Neuronal stem cell (in vitro differentiated cells): ENCODE measurements around the gene USP6.
"Not testable (repeated sequence)": the region's sequence is repeated elsewhere in the genome, so short reads cannot be mapped to it uniquely, and the experiment has no call there.

Source experiments
- DNase-seq: peaks from one replicate; pipeline ENCODE4 v3.0.0-alpha.2; 2013; ENCODE audit warnings: low spot score
- H2AFZ ChIP-seq: one replicate; pipeline ENCODE4 v1.6.1; 2013; ENCODE audit warnings: mild to moderate bottlenecking, low read length, inconsistent platforms
- H2AK5ac ChIP-seq: 2 replicates; pipeline ENCODE4 v1.6.1; 2013; ENCODE audit warnings: low read depth, mild to moderate bottlenecking, inconsistent platforms, low read length, moderate library complexity, mixed read lengths
- H2BK120ac ChIP-seq: 2 replicates; pipeline ENCODE4 v1.6.1; 2013; ENCODE audit warnings: low read depth, mild to moderate bottlenecking, inconsistent platforms, low read length, moderate library complexity, mixed read lengths
- H2BK12ac ChIP-seq: one replicate; pipeline ENCODE4 v1.6.1; 2013; ENCODE audit warnings: low read length, inconsistent platforms
- H2BK15ac ChIP-seq: 2 replicates; pipeline ENCODE4 v1.6.1; 2013; ENCODE audit warnings: mild to moderate bottlenecking, low read length, inconsistent platforms, mixed read lengths
- H2BK5ac ChIP-seq: one replicate; pipeline ENCODE4 v1.6.1; 2013; ENCODE audit warnings: inconsistent platforms, mild to moderate bottlenecking, low read length, moderate library complexity
- H3K14ac ChIP-seq: one replicate; pipeline ENCODE4 v1.6.1; 2013; ENCODE audit warnings: low read length, inconsistent platforms
- H3K18ac ChIP-seq: 2 replicates; pipeline ENCODE4 v1.6.1; 2013; ENCODE audit warnings: low read length, inconsistent platforms
- H3K23ac ChIP-seq: 2 replicates; pipeline ENCODE4 v1.6.1; 2013; ENCODE audit warnings: low read depth, mild to moderate bottlenecking, mixed read lengths, low read length, inconsistent platforms; ENCODE audit not compliant: poor library complexity
- H3K27ac ChIP-seq: replicated peaks from 3 replicates; pipeline ENCODE4 v1.5.1; 2013; ENCODE audit warnings: low read length, inconsistent platforms
- H3K27me3 ChIP-seq, 3 experiments: 2 replicates each; pipeline ENCODE4 v1.6.1; 2013; ENCODE audit warnings: low read length in 3 of 3, mild to moderate bottlenecking in 2 of 3, inconsistent platforms in 1 of 3, low read depth in 1 of 3, mixed read lengths in 1 of 3, moderate library complexity in 1 of 3; ENCODE audit not compliant: control insufficient read depth in 3 of 3, insufficient read depth in 3 of 3
- H3K36me3 ChIP-seq, 2 donors: replicated peaks in 1 of 2; 2 replicates each; pipeline ENCODE4 v1.6.1; 2013; ENCODE audit warnings: low read length in 2 of 2; ENCODE audit not compliant: control insufficient read depth in 2 of 2, insufficient read depth in 2 of 2
- H3K4ac ChIP-seq: 2 replicates; pipeline ENCODE4 v1.6.1; 2013; ENCODE audit warnings: inconsistent platforms, mild to moderate bottlenecking, low read length, moderate library complexity
- H3K4me1 ChIP-seq, 2 donors: 1 replicate in 1 of 2; 2 replicates in 1 of 2; pipeline ENCODE4 v1.6.1; 2013; ENCODE audit warnings: low read length in 2 of 2, low read depth in 1 of 2; ENCODE audit not compliant: control insufficient read depth in 2 of 2, insufficient read depth in 1 of 2
- H3K4me2 ChIP-seq: one replicate; pipeline ENCODE4 v1.6.1; 2013; ENCODE audit warnings: mild to moderate bottlenecking, low read length, inconsistent platforms; ENCODE audit not compliant: insufficient read depth, poor library complexity, severe bottlenecking
- H3K4me3 ChIP-seq, 2 donors: 2 replicates each; pipeline ENCODE4 v1.5.1; 2013; ENCODE audit warnings: low read length in 2 of 2, mild to moderate bottlenecking in 2 of 2, inconsistent platforms in 1 of 2, moderate library complexity in 1 of 2
- H3K79me1 ChIP-seq: one replicate; pipeline ENCODE4 v1.6.1; 2013; ENCODE audit warnings: low read depth, mild to moderate bottlenecking, inconsistent platforms, low read length, moderate library complexity
- H3K9ac ChIP-seq: one replicate; pipeline ENCODE4 v1.6.1; 2013; ENCODE audit warnings: mild to moderate bottlenecking, low read depth, low read length, inconsistent platforms; ENCODE audit not compliant: poor library complexity
- H3K9me3 ChIP-seq, 2 donors: replicated peaks in 1 of 2; 2 replicates each; pipeline versions ENCODE3 to v1.6.1; 2013; ENCODE audit warnings: low read length in 2 of 2, mild to moderate bottlenecking in 2 of 2, inconsistent platforms in 1 of 2, low read depth in 1 of 2, mixed read lengths in 1 of 2, moderate library complexity in 1 of 2; ENCODE audit not compliant: control insufficient read depth in 2 of 2, insufficient read depth in 1 of 2
- H4K8ac ChIP-seq: one replicate; pipeline ENCODE4 v1.6.1; 2013; ENCODE audit warnings: low read depth, mild to moderate bottlenecking, inconsistent platforms, low read length, moderate library complexity
- H4K91ac ChIP-seq: one replicate; pipeline ENCODE4 v1.6.1; 2013; ENCODE audit warnings: low read length, low read depth, mild to moderate bottlenecking, inconsistent platforms; ENCODE audit not compliant: poor library complexity
- WGBS, 2 donors: extraction: QIAGEN DNeasy Blood & Tissue Kit; methylation state at CpG; one replicate each; pipeline ENCODE4 v1.1.7; 2013; ENCODE audit warnings: missing lambda C conversion rate in 2 of 2, mixed read lengths in 1 of 2; ENCODE audit not compliant: insufficient read length in 2 of 2, insufficient replicate concordance in 1 of 2; ENCODE audit errors: extremely low coverage in 2 of 2; 5-methylcytosine and 5-hydroxymethylcytosine counted together

Gene USP6

GRCh38 chr17:5122586-5123342 is 6.9 kb downstream of the USP6 start:
- Histone ChIP-seq H2BK12ac (peak overlapping the region; percentile 73), H3K4ac (no peak overlapping the region), H2BK15ac (peak overlapping the region; percentile 96), H2AK5ac (peak overlapping the region; percentile 99), H3K27ac (no peak overlapping the region), H3K14ac (peak overlapping the region; percentile 94), H3K9ac (peak overlapping the region; percentile 89), H3K36me3 (no peaks in the 10 kb centered on the region), H3K23ac (peak overlapping the region; percentile 91), H3K9me3 (peaks cover 8 to 11% of the 10 kb centered on the region in 2 donors), H2BK120ac (no peak overlapping the region), H4K91ac (peak overlapping the region; percentile 92), H2BK5ac (peak overlapping the region; percentile 22), H3K4me2 (peak overlapping the region; percentile 91), H3K27me3 (peaks cover 0 to 32% (median 7%) of the 10 kb centered on the region in 3 experiments), H2AFZ (peak overlapping the region; percentile 96), H3K18ac (peak overlapping the region; percentile 100), H3K79me1 (peaks cover 8% of the 10 kb centered on the region), H3K4me1 (peaks cover 2 to 3% of the 10 kb centered on the region in 2 donors), H3K4me3 (peak overlapping the region; percentile 31 to 89), H4K8ac (peak overlapping the region; percentile 96)
- no CpG with 5 or more reads among the region's 75 CpGs for WGBS, 2 donors
- peak; percentile 23 for DNase-seq

DNA sequence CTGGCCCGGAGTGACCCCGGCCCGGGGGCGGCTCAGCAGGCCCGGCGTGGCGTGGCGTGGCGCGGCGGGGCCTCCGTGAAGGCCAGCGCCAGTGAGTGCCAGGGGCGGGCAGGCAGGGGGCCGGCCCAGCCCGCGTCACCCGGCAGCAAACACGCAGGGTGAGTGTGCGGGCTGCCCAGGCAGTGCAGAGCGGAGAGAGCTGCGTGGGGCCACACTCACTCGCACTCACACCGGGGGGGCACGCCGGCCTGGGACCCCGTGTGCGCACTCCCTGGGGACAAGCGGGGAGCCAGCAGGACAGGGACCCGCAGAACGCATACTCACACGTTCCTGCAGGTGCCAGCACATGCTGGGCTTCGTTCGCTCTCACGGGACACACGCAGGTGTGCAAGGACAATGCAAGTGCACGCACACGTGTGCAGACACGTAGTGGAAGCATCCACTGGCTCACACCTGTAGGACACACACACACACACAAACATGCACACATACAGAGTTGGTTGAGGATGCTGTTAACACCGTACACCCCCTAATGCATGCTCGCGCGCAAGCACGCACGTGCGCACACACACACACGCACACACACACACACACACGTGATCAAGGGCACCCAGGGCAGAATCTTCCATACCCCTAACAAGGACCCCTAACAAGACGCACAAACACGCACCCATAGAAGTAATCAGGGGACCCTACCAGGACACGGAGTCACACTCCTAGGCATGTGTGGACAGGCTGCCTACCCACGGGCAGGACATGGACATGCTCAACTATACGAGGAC is 7.7 kb downstream of the USP6 start:
- Histone ChIP-seq H2AK5ac (peak overlapping the region; percentile 99), H3K14ac (peak overlapping the region; percentile 94), H4K8ac (peak overlapping the region; percentile 96), H3K9me3 (peaks cover 6% of the 10 kb centered on the region in 2 donors), H2BK5ac (no peak overlapping the region), H3K36me3 (no peaks in the 10 kb centered on the region), H3K4me1 (peaks cover 2 to 3% of the 10 kb centered on the region in 2 donors), H3K4ac (peak overlapping the region; percentile 98), H3K18ac (peak overlapping the region; percentile 92), H3K79me1 (peaks cover 8% of the 10 kb centered on the region), H3K9ac (peak overlapping the region; percentile 81), H3K4me2 (peak overlapping the region; percentile 91), H2AFZ (no peak overlapping the region), H3K27ac (no peak overlapping the region), H2BK12ac (peak overlapping the region; percentile 97), H3K4me3 (peak overlapping the region in 1 of 2 donors; percentile 46), H3K27me3 (peaks cover 0 to 28% (median 7%) of the 10 kb centered on the region in 3 experiments), H2BK120ac (no peak overlapping the region), H3K23ac (peak overlapping the region; percentile 91), H4K91ac (peak overlapping the region; percentile 92), H2BK15ac (peak overlapping the region; percentile 87)
- no CpG with 5 or more reads among the region's 53 CpGs for WGBS, 2 donors
- DNase-seq = no peak

DNA sequence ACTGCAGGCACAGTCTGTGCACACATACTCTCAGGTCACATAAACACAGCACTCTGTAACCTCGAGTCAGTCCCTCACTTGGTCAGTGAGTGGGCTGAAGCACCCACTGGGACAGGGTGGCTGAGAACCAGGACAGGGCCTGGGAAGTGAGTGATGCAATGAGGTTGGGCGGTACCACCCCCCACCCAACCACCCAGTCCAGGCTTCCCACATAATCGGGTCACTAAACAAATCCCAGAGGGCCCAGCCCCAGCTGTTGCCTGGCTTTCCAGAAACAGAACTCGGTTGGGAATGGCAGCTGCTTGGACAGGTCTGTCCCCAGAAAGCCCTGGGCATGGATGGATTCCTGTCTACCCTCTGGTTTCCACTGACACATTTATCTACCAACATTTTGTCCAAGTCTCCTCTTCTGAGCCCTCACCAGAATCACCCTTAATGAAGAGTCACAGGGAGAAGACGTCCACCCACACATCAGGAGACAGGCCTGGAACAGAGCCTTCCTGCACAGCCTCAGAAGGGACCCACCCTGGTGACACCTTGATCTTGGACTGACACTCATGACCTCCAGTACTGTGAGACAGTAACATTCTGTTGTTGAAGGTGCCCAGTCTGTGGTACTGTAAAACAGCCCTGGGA is 8.4 kb downstream of the USP6 start:
- not testable (repeated sequence) for H3K79me1 ChIP-seq, H3K18ac ChIP-seq, H2AFZ ChIP-seq, H3K4me2 ChIP-seq, H3K4me1 ChIP-seq, DNase-seq, H3K27ac ChIP-seq, H3K9me3 ChIP-seq, H4K91ac ChIP-seq, H3K36me3 ChIP-seq, H3K4me3 ChIP-seq, H2BK5ac ChIP-seq, H2BK120ac ChIP-seq
- Histone ChIP-seq H3K9ac (peak overlapping the region; percentile 81), H3K14ac (peak overlapping the region; percentile 47), H3K4ac (peak overlapping the region; percentile 98), H3K23ac (peak overlapping the region; percentile 91), H2AK5ac (peak overlapping the region; percentile 99), H2BK15ac (peak overlapping the region; percentile 67), H2BK12ac (peak overlapping the region; percentile 97), H4K8ac (peak overlapping the region; percentile 43), H3K27me3 (peaks cover 0 to 28% (median 7%) of the 10 kb centered on the region in 3 experiments)
- no CpG with 5 or more reads among the region's 5 CpGs for WGBS, 2 donors
